ENCODE measurements around the gene RFPL3.
"Not testable (repeated sequence)": the region's sequence is repeated elsewhere in the genome, so short reads cannot be mapped to it uniquely, and the experiment has no call there.

The RFPL3 gene

GRCh38 chr22:32331236-32331917, 26.3 kb upstream of the RFPL3 start:
- DNase-seq (ENCODE audit: low spot score): no peak

GRCh38 chr22:32331918-32332725, 25.5 kb upstream of the RFPL3 start:
- DNase-seq (ENCODE audit: low spot score): no peak

GRCh38 chr22:32333141-32333768, 24.4 kb upstream of the RFPL3 start:
- no peak for DNase-seq (ENCODE audit: low spot score)

- no peak for DNase-seq (ENCODE audit: low spot score)
Observed at GRCh38 chr22:32333769-32334659, 23.7 kb upstream of the RFPL3 start.

GRCh38 chr22:32334660-32335365, 22.9 kb upstream of the RFPL3 start:
- DNase-seq (ENCODE audit: low spot score): no peak

- DNase-seq (ENCODE audit: low spot score): no peak
Observed at GRCh38 chr22:32335471-32335870, 22.2 kb upstream of the RFPL3 start.

GRCh38 chr22:32336121-32336603, 21.5 kb upstream of the RFPL3 start:
- no peak for DNase-seq (ENCODE audit: low spot score)

GRCh38 chr22:32336771-32337424, 20.8 kb upstream of the RFPL3 start:
- no peak for DNase-seq (ENCODE audit: low spot score)

- not testable (repeated sequence) for DNase-seq (ENCODE audit: low spot score)
Observed at GRCh38 chr22:32337425-32337824, 20.2 kb upstream of the RFPL3 start.

- no peak for DNase-seq (ENCODE audit: low spot score)
Observed at GRCh38 chr22:32338757-32339156, 18.9 kb upstream of the RFPL3 start.

- DNase-seq (ENCODE audit: low spot score): no peak
Observed at GRCh38 chr22:32339190-32340012, 18.3 kb upstream of the RFPL3 start.

- no peak for DNase-seq (ENCODE audit: low spot score)
Observed at GRCh38 chr22:32340411-32340810, 17.3 kb upstream of the RFPL3 start.

GRCh38 chr22:32341122-32341740, 16.4 kb upstream of the RFPL3 start:
- DNase-seq (ENCODE audit: low spot score): no peak

GRCh38 chr22:32342977-32343376, 14.7 kb upstream of the RFPL3 start:
- DNase-seq (ENCODE audit: low spot score): no peak

GRCh38 chr22:32343941-32344340, 13.7 kb upstream of the RFPL3 start:
- DNase-seq (ENCODE audit: low spot score): no peak

GRCh38 chr22:32348031-32348611, 9.5 kb upstream of the RFPL3 start:
- no peak for DNase-seq (ENCODE audit: low spot score)

- not testable (repeated sequence) for DNase-seq (ENCODE audit: low spot score)
Observed at GRCh38 chr22:32351875-32352274, 5.8 kb upstream of the RFPL3 start.

GRCh38 chr22:32352681-32353080, 5.0 kb upstream of the RFPL3 start:
- DNase-seq (ENCODE audit: low spot score): no peak

- DNase-seq (ENCODE audit: low spot score): no peak
Observed at GRCh38 chr22:32353292-32353691, 4.4 kb upstream of the RFPL3 start.
